Measurements from ENCODE around the gene COTL1.

DNA sequence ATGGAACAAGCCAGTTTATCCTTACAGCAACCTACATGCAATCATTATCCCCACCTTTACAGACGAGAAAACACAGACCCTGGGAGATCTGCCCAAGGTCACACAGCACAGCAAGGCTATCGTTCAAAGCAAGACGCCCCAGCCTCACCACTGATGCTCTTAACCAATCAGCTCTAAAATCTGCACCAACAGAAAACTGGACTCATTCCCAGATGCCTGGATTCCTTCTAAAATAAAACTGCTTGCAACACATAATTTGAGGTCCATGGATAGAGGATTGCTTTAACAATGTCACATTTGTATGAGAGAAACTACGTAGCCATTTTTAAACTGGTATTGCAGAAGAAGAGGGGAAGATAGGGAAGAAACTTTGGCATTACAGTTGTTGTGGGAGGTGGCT, 6.8 kb downstream of the COTL1 start:
- TF ChIP-seq POLR2A (IDR thresholded peaks at IDR 0.05) (no peak), POLR2AphosphoS5 (IDR thresholded peaks at IDR 0.05) (no peak), CTCF (IDR thresholded peaks at IDR 0.05) (no peak), EP300 (IDR thresholded peaks at IDR 0.05) (no peak)
